NOMO-1 (cell line): ENCODE measurements around the gene PLEKHF1.

ENCODE experiments used
- DNase-seq, 2 experiments: peaks; one replicate each; lab custom pipeline; 2025; ENCODE audit not compliant: unreplicated experiment in 2 of 2; lab: John Stamatoyannopoulos, UW

PLEKHF1 gene

GRCh38 chr19:29634423-29635130 is 30.7 kb upstream of the PLEKHF1 start:
- DNase-seq = no peak

GRCh38 chr19:29635963-29636362 is 29.3 kb upstream of the PLEKHF1 start:
- no peak for DNase-seq

GRCh38 chr19:29636553-29637360 is 28.5 kb upstream of the PLEKHF1 start:
- DNase-seq = no peak

DNA sequence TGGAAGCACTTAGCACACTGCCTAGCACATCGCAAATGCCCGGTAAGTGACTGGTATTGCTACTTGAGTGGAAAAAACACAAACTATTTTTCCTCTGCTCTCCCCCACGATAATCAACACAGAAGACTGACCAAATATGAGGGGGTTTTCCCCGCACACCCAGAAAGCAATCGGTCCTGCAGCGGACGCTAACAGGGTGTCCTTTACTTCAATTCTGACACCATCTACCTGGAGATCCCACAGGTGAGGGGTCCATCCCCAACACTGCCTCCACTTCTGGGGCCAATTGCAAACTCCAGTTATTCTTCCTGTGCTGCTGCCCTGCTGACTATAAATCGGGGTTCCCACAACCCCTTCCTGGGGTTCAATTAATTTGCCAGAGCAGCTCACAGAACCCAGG is 26.2 kb upstream of the PLEKHF1 start:
- no peak for DNase-seq

- no peak for DNase-seq
Observed at GRCh38 chr19:29640231-29640630, 25.0 kb upstream of the PLEKHF1 start.

GRCh38 chr19:29641597-29641996 is 23.7 kb upstream of the PLEKHF1 start:
- no peak for DNase-seq

DNA sequence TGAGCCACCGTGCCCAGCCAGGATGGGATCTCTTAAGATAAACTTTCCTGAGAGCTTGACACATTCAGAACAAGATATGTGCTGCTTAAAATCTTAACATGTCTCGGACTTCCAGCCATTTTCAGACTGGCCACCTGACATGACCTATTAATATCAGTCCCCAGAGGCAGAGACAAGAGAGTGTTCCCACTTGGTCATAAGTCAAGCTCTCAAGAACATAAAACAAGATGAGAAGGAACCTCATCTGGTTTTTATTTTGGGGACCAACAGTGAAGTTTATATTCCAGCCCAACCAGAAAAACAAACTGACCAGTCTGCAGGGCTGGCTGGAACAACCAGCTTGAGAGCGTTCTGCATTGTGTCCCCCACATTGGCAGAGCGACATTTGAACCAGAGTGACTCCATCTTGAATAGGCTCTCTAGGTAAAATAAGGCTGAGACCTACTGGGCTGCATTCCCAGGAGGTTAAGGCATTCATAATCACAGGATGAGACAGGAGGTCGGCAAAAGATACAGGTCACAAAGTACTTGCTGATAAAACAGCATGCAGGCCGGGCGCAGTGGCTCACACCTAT is 21.8 kb upstream of the PLEKHF1 start:
- no peak for DNase-seq

GRCh38 chr19:29644210-29644609 is 21.1 kb upstream of the PLEKHF1 start:
- DNase-seq = no peak

GRCh38 chr19:29645491-29645867 is 19.8 kb upstream of the PLEKHF1 start:
- no peak for DNase-seq

DNA sequence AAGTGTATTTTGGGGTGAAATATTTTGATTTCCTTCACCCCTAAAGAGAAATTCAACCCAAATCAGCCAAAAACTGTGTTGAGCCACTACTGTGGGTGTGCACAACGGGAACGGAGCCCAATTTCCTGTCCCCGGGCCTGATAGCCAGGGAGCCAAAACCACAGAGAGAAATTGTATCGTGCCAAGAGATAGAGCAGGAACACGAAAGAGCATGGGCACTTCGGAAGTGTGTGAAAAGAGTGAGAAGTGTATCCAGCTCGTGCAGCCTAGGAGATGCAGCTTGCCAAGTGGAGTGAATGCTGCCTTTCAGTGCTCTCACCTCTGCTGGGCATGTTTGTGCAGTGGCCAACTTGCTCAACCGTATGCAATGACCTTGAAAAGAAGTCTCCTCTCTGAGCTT is 19.4 kb upstream of the PLEKHF1 start:
- peak in 1 of 2 experiments; percentile 1 for DNase-seq

DNA sequence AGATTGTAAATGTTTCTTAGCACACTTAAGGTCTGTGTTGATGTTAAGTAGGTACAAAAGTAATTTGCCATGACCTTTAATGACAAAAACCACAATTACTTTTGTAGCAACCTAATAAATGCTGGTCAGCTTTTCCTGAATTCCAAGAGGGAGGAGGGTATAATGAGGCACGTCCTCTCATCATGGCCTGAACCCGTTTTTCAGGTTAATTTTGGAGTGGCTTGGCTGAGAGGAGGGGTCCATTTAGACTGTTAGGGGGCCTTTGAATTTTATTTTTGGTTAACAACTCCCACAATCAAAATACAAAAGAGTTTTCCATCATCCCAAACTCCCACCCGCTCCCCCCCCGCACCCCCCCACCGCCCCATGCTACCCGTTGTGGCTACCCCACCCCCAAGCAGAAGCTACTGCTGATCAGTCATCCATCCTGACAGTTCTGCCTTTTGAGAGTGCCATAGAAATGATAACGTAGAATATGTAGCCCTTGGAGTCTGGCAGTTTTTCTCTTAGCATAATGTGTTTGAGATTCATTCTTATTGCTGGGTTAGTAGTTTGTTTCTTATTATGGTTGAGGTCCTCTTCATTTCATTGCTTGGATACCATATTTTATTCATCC is 14.4 kb upstream of the PLEKHF1 start:
- no peak for DNase-seq

- DNase-seq = no peak
Observed at GRCh38 chr19:29651622-29652394, 13.5 kb upstream of the PLEKHF1 start.

DNA sequence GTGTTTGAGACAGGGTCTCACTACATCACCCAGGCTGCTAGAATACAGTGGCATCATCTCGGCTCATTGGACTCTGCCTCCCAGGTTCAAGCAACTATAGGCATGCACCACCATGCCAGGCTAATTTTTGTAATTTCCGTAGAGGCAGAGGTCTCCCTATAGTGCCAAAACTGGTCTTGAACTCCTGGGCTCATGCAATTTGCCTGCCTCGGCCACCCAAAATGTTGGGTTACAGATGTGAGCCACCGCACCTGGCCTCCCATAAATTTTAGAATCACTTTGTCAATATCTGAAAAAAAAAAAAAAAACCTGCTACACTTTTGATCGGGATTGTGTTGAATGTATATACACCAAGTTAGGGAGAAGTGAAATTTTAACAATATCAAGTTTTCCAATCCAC is 11.9 kb upstream of the PLEKHF1 start:
- no peak for DNase-seq

DNA sequence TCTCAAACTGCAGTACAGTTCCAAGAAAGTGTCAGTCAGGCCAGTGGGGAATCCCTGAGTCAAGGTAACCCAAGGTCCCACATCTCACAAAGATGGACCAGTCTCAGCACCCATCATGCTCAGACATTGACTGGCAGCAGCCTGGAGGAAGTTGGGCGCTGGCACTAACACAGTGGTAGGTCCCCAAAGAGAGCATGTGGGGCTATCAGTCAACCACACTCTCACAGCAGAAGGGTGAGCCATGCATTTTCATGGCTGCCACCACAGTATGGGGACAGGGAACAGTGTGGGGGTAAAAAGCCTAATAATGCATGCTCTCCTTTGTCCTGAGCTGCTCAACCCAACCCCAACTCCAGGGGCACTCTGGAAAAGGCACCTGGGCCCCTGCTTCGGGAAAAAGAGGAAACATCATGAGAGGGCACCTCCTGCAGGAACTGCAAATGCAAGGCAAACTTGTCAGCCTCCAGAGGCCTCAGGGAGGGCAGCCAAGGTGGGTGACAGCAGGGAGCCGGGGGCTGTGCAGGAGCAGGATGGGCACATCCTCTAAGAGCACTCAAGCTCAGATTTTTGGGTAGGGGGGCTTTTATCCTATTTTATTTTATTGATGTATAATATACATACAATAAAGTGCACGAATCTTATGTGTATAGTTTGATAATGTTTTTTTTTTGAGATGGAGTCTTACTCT is 9.5 kb upstream of the PLEKHF1 start:
- no peak for DNase-seq

- no peak for DNase-seq
Observed at GRCh38 chr19:29658221-29658991, 6.9 kb upstream of the PLEKHF1 start.

- no peak for DNase-seq
Observed at GRCh38 chr19:29660835-29661234, 4.4 kb upstream of the PLEKHF1 start.

- no peak for DNase-seq
Observed at GRCh38 chr19:29662278-29662603, 3.0 kb upstream of the PLEKHF1 start.

- DNase-seq = no peak
Observed at GRCh38 chr19:29662604-29663404, 2.5 kb upstream of the PLEKHF1 start.
